Ectodermal cell (in vitro differentiated cells): Measurements from ENCODE around the gene COX6B2.
A peak's percentile ranks its signal among the peaks of the same experiment; 100 is the strongest.

Experiments used
- H3K27ac ChIP-seq: 2 replicates; pipeline ENCODE4 v1.7.0; 2013; ENCODE audit warnings: mild to moderate bottlenecking, low read depth, low read length; ENCODE audit not compliant: insufficient read depth, poor library complexity, severe bottlenecking
- H3K27me3 ChIP-seq: 2 replicates; pipeline ENCODE4 v1.7.0; 2013; ENCODE audit warnings: mild to moderate bottlenecking, low read length; ENCODE audit not compliant: insufficient read depth, control insufficient read depth, poor library complexity, severe bottlenecking
- H3K36me3 ChIP-seq: one replicate; pipeline ENCODE4 v1.7.0; 2013; ENCODE audit warnings: low read length; ENCODE audit not compliant: control insufficient read depth, insufficient read depth
- H3K4me1 ChIP-seq: one replicate; pipeline ENCODE4 v1.7.0; 2013; ENCODE audit warnings: low read length; ENCODE audit not compliant: control insufficient read depth, insufficient read depth
- H3K4me3 ChIP-seq: 2 replicates; pipeline ENCODE4 v1.7.0; 2013; ENCODE audit warnings: low read depth, low read length, control low read depth; ENCODE audit not compliant: insufficient read depth
- H3K9me3 ChIP-seq: 2 replicates; pipeline ENCODE4 v1.7.0; 2013; ENCODE audit warnings: mild to moderate bottlenecking, low read length, moderate library complexity; ENCODE audit not compliant: control insufficient read depth
- WGBS, 2 experiments: methylation state at CpG; one replicate each; pipeline ENCODE4 v1.1.7; 2013; ENCODE audit warnings: missing lambda C conversion rate in 2 of 2; 5-methylcytosine and 5-hydroxymethylcytosine counted together

The COX6B2 gene

DNA sequence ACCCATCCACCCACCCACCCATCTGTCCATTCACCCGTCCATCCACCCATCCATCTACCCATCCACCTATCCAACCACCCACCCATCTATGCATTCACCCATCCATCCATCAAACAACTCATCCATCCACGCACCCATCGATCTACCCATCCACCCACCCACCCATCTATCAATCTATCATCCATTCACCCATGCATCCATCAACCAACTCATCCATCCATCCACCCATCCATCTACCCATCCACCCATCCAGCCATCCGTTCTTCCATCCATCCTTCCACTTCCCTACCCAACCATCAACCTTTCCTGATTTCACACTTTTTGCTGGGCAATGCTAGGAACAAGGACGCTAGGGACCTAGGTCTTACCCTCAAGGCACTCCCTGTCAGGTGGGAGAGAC lies 27.5 kb upstream of the COX6B2 start:
- 93 to 95% methylated on average over 5 of the region's 5 CpGs for WGBS, 2 experiments
- Histone ChIP-seq H3K36me3 (peaks cover 2% of the 10 kb centered on the region), H3K27me3 (peaks cover 35% of the 10 kb centered on the region)

DNA sequence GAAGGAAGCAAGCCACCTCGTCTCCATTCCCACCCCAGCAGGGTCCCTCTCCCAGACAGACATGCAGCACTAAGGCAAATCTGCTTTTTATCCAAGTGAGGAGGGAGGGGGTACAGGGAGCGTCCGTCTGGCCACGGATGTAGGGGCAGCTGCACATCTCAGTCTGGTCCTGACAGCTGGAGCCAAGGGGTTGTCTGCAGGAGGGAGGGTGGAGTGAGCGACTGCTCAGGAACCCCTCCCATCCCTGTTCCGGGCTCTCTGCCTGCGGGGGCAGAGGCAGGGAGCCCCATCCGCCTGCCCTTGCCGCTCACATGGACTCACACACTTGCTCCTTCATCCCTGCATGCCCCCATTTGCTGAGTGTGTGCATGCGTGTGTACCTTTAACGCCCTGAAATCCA lies 24.7 kb upstream of the COX6B2 start:
- Histone ChIP-seq H3K9me3 (no peaks in the 10 kb centered on the region), H3K36me3 (no peaks in the 10 kb centered on the region), H3K27ac (no peak overlapping the region), H3K27me3 (peaks cover 46% of the 10 kb centered on the region), H3K4me3 (no peak overlapping the region), H3K4me1 (peaks cover 36% of the 10 kb centered on the region)
- WGBS, 2 experiments: 67 to 68% methylated on average over 11 of the region's 11 CpGs

More for the DNA sequence above, 27.5 kb upstream of the COX6B2 start:
- no peaks in the 10 kb centered on the region for H3K9me3 ChIP-seq
- H3K4me1 ChIP-seq: peaks cover 26% of the 10 kb centered on the region
- no peak overlapping the region for H3K4me3 ChIP-seq
- H3K27ac ChIP-seq: no peak overlapping the region

DNA sequence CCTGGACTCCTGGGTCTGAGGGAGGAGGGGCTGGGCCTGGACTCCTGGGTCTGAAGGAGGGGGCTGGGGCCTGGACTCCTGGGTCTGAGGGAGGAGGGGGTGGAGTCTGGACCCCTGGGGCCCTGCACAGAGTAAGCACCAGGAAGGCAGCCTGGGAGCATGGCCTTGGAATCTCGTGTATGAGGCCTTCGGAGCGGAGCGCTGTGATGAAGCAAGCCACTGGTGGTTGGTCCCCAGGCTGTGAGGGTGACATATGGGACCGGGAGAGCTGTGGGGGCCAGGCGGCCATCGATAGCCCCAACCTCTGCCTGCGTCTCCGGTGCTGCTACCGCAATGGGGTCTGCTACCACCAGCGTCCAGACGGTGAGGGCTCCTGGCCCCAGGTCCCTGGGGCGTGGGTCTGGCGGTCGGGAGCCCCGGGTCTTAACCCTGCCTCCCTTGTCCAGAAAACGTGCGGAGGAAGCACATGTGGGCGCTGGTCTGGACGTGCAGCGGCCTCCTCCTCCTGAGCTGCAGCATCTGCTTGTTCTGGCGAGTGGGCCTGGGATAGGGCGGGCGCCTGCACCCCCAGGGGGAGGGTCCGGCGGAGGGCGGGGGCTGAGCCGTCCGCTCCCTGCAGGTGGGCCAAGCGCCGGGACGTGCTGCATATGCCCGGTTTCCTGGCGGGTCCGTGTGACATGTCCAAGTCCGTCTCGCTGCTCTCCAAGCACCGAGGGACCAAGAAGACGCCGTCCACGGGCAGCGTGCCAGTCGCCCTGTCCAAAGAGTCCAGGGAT lies 23.0 kb upstream of the COX6B2 start:
- Histone ChIP-seq H3K27me3 (peaks cover 54% of the 10 kb centered on the region), H3K9me3 (no peaks in the 10 kb centered on the region), H3K4me3 (peak overlapping the region; percentile 8), H3K27ac (no peak overlapping the region), H3K36me3 (no peaks in the 10 kb centered on the region), H3K4me1 (peaks cover 47% of the 10 kb centered on the region)
- 11 to 12% methylated on average over 43 of the region's 43 CpGs for WGBS, 2 experiments

DNA sequence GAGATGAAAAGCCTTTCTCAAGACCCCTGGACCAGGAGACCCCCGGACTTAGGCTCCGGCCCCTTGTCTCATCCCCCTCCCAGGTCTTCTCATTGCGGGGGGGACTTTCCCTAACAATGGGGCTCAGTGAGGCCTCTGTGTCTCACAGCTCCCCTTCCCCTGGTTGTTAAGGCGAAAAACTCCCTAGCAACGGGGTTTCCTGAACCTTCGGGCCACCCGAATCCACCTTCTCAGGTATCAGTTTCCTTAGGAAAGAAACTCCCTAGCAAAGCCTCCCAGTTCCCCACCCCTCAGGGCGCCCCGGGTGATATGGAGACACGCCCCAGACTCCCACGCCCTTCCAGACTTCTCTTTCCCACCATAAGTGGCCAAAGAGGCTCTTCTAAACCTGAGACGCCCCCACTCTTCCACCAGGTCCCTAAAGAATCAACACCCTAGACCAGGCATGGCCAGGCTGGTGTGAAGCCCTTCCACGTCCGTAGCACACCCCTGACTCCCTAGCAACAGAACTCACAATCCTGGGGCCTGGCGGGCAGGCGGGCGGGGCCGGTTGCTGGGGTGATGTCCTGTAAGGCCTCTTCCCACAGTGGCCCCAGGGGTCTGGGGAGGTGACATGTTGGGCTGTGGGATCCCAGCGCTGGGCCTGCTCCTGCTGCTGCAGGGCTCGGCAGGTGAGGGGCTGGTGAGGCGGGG lies 21.9 kb upstream of the COX6B2 start, which contains the start of gene TMEM190:
TMEM190 (plus strand) TSS at position 586 of the 693 bp plus-strand sequence; CDS start at position 614, 28 bp downstream.
- peak within 1 kb of the TSS; percentile 9 for H3K27ac ChIP-seq
- WGBS, 2 experiments: 40 to 44% methylated on average over 21 of the region's 21 CpGs
- H3K27me3 ChIP-seq: peaks cover 62% of the 10 kb centered on the region
- H3K4me1 ChIP-seq: peaks cover 47% of the 10 kb centered on the region
- no peaks in the 10 kb centered on the region for H3K9me3 ChIP-seq
- no peaks in the 10 kb centered on the region for H3K36me3 ChIP-seq
- H3K4me3 ChIP-seq: peak within 1 kb of the TSS; percentile 8

DNA sequence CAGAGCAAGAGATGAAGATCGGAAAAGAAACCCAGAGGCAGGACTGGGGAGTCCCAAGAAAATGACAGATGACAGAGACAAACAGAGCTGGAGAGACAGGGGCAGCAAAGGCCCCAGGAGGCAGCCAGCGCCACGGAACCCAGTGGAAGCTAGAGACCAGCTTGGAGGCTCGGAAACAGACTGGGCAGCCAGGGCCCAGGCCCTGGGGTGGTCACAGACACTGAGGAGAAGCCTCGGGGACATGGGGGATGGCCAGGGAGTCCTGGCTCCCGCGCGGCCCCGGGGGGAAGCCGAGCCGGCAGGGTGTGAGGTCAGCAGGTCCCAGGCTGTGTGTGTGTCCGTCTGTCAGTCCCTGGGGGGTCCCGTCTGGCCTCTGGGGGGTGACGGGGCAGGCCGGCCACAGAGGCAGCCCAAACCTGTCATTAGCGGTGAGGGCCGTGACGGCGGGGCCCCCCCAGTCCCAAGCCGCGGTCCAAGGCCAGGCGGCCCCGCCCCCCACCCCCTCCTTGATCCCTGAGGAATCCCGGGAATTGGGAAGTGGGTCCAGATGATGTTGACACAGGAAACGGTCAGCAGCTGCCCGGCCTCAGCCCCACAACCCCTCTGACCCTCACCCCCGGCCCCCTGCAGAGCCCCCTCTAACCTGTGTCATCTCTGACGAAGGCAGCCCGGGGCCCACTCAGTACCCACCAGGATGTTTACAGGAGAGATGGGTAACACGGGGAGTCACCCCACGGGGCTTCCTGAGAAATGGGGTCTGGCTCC lies 19.7 kb upstream of the COX6B2 start:
- peaks cover 80% of the 10 kb centered on the region for H3K27me3 ChIP-seq
- H3K27ac ChIP-seq: no peak overlapping the region
- 9% methylated on average over 31 of the region's 31 CpGs for WGBS, 2 experiments
- no peaks in the 10 kb centered on the region for H3K36me3 ChIP-seq
- H3K9me3 ChIP-seq: no peaks in the 10 kb centered on the region
- no peak overlapping the region for H3K4me3 ChIP-seq
- H3K4me1 ChIP-seq: peaks cover 46% of the 10 kb centered on the region

DNA sequence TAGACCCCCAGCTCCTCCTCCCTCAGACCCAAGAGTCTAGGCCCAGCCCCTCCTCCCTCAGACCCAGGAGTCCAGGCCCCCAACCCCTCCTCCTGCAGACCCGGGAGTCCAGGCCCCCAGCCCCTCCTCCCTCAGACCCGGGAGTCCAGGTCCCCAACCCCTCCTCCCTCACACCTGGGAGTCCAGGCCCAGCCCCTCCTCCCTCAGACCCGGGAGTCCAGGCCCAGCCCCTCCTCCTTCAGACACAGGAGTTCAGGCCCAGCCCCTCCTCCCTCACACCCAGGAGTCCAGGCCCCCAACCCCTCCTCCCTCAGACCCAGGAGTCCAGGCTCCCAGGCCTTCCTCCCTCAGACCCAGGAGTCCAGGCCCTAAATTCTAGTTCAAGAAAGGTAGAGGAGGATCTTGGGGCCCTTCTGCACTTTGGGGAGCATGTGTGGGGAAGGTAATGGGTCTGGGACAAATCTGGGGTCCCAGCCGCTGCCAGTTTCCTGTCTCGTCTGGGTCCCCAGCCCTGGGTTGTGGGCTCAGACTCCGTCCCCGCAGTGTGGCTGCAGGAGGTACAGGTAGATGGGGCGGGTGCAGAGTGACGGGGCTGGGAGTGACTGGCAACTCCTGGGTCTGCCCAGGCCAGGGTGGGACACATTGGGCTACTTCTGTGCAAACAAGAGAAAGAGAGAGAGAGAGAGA lies 18.9 kb upstream of the COX6B2 start:
- H3K27me3 ChIP-seq: peaks cover 81% of the 10 kb centered on the region
- no peak overlapping the region for H3K27ac ChIP-seq
- WGBS, 2 experiments: 30 to 35% methylated on average over 9 of the region's 9 CpGs
- no peak overlapping the region for H3K4me3 ChIP-seq
- no peaks in the 10 kb centered on the region for H3K9me3 ChIP-seq
- no peaks in the 10 kb centered on the region for H3K36me3 ChIP-seq
- peaks cover 39% of the 10 kb centered on the region for H3K4me1 ChIP-seq

DNA sequence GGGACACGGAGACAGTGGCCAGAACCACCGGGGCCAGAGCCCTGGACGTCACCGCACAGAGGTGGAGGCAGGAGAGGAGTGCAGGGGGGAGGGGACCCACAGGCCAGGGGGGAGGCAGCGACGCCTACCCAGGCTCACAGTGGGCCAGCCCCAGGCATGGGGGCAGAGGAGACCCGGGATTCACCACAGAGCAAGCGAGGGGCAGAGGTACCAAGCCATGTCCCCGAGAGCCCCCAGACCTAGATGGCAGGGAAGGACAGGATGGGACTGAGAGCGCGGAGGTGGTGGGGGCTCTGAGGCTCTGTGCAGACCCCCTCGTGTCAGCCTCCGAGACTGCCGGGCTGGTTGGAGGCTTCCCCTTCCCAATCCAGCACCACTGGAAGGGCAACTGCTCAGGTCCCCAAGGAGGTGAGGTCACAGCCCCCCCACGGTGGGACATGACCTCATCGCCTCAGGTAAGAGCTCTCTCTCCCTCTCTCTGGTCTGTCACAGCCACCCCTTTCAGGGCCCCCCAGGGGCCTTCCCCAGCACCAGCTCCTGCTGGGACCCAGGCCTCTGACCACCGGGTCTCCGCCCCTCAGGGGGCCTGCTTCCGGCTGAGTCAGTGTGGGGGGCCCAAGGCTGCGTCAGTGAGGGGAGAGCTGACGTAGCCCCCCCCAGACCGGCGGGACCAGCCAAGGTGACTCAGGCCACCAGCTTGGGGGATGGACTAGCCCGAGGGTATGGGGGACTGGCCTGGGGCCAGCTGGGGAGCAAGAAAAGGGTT lies 18.0 kb upstream of the COX6B2 start:
- H3K27ac ChIP-seq: no peak overlapping the region
- 42 to 44% methylated on average over 24 of the region's 24 CpGs for WGBS, 2 experiments
- peaks cover 30% of the 10 kb centered on the region for H3K4me1 ChIP-seq

DNA sequence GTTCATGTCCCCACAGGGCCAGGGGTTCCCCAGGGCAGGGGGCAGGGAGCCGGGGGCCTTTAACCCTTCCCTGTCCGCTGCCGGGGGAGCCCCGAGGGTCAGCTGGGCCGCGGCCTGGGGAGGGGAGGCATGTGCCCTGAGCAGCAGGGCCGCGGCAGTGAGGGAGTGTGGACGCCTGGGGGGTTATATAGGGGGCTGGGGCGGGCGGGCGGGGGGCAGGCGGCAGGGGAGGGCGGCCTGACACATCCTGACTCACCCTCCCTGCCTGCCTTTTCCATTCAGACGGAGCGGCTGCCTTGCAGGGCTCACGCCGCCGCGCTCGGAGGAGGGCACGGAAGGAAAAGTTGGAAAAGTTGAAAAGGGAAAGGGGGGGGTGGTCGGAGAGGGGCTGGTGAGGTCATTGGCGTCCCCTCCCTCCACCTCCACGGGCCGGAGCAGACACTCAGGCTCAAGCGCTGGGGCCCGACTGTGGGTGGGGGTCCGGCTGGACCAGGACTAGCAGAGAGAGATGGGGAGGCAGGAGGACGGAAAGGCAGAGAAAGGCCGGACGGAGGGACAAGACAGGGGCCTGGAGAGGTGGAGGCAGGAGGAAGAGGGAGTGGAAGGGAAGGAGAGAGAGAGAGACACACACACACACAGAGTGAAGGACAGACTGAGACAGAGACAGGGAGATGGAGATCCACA lies 15.9 kb upstream of the COX6B2 start, which contains the start of gene IL11:
IL11 (minus strand) TSS at position 159 of the 684 bp plus-strand sequence; CDS start at position 6, 153 bp downstream.
- H3K27me3 ChIP-seq: peaks cover 71% of the 10 kb centered on the region
- peak within 1 kb of the TSS; percentile 35 for H3K4me3 ChIP-seq
- H3K36me3 ChIP-seq: no peaks in the 10 kb centered on the region
- no peaks in the 10 kb centered on the region for H3K9me3 ChIP-seq
- peaks cover 16% of the 10 kb centered on the region for H3K4me1 ChIP-seq
- H3K27ac ChIP-seq: no peak within 1 kb of the TSS
- 2 to 4% methylated on average over 31 to 32 of the region's 32 CpGs for WGBS, 2 experiments

More for the DNA sequence above, 18.0 kb upstream of the COX6B2 start:
- Histone ChIP-seq H3K27me3 (peaks cover 79% of the 10 kb centered on the region), H3K4me3 (no peak overlapping the region), H3K9me3 (no peaks in the 10 kb centered on the region), H3K36me3 (no peaks in the 10 kb centered on the region)
